Measurements from ENCODE around the gene ATG2A. TPM values are rescaled to one million over a fixed set of nuclear protein-coding genes. Genes with fewer than 3 reads are reported as not detected.

Gene ATG2A
- total RNA-seq, 1 donor from 2014 or later = 35.0 TPM

DNA sequence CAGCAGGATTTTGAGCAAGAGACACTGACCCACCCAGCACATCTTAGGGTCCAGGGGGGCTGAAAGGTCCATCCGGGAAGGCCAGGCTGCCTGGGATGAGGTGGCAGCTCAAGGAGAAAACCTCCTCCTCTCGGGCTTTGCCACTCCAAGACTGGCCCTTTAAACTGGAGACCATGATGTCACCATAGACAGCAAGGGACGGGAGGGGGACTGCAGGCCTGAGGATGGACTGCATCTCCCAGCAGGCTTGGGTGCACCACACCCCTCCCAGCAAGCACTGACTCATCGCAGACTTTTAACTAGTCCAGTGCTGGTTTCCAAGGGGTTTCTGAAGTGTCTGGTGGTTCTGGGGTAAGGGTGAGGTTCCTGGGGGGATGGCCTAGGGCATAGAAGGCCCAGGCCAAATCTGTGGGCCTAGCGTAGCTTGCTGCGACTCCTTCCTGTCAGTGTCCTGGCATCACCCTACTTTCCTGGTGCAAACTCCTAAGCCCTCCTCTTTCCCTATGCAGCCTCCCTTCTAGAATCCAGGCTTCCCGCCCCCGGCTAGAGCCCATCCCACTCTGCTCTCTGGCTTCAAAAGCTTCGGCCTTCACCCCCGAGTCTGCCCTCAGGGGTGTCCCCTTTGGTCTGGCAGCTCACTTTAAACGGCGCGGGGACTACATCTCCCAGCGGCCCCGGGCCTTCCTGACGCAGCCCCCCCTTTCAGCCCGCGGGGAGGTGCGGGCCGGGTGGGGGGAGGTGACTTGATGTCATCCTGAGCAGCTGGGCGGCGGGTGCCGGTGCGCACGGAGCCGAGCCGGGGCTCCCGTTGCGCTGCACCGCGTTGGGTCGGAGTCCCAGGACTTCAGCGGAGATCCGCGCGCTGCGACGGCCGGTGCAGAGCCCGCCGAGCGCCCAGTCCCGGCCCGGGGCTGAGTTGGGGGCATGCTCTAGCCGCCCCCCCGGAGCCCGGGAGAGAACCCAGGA, 7.2 kb upstream of the ATG2A start, which contains the start of gene PPP2R5B:
PPP2R5B (plus strand) TSS at position 746 of the 966 bp plus-strand sequence. CDS start 1,046 bp downstream, outside the sequence.
- H3K36me3 Mint-ChIP-seq (ENCODE audit: insufficient read depth) = peaks cover 2% of the 10 kb centered on the region
- peak; percentile 68 for DNase-seq (ENCODE audit: low spot score, unreplicated experiment)
- TF ChIP-seq, protein P1, sequence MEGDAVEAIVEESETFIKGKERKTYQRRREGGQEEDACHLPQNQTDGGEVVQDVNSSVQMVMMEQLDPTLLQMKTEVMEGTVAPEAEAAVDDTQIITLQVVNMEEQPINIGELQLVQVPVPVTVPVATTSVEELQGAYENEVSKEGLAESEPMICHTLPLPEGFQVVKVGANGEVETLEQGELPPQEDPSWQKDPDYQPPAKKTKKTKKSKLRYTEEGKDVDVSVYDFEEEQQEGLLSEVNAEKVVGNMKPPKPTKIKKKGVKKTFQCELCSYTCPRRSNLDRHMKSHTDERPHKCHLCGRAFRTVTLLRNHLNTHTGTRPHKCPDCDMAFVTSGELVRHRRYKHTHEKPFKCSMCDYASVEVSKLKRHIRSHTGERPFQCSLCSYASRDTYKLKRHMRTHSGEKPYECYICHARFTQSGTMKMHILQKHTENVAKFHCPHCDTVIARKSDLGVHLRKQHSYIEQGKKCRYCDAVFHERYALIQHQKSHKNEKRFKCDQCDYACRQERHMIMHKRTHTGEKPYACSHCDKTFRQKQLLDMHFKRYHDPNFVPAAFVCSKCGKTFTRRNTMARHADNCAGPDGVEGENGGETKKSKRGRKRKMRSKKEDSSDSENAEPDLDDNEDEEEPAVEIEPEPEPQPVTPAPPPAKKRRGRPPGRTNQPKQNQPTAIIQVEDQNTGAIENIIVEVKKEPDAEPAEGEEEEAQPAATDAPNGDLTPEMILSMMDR (IDR thresholded peaks at IDR 0.05; ENCODE audit: unreplicated experiment) = no peak
- peak within 1 kb of the TSS; percentile 98 for H3K27ac Mint-ChIP-seq
- H3K27me3 Mint-ChIP-seq = peaks cover 3% of the 10 kb centered on the region
- peak within 1 kb of the TSS; percentile 87 for H3K4me3 Mint-ChIP-seq (ENCODE audit: low read depth)
- peaks cover 6% of the 10 kb centered on the region for H3K4me1 Mint-ChIP-seq (ENCODE audit: low read depth)
- no peaks in the 10 kb centered on the region for H3K9me3 Mint-ChIP-seq (ENCODE audit: low read depth)

DNA sequence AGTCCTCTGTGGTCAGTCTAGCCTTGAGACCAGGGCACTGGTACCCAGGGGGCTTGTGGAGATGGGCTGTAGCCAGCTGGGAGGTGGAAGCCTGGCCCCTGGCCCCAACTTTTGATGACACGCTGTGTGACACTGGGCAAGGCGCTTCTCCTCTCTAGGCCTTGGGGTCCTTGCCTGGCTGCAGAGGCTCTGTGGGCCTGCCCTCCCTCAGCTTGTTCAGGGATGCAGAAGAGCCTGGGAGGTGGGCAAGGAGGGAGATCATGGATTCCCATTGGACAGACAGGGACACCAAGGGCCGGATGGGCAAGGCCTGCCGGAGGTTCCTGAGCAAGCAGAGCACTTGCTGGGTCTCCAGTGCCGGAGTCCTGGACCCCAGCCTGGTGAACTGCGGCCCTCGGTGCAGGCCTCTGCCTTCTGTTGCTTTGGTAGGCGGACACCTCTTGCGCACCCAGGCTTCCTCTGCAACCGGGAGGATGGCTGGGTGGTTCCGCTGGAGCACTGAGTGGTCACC, 6.2 kb upstream of the ATG2A start:
- TF ChIP-seq, protein P1 (IDR thresholded peaks at IDR 0.05; ENCODE audit: unreplicated experiment) = no peak
- peak overlapping the region; percentile 87 for H3K4me3 Mint-ChIP-seq (ENCODE audit: low read depth)
- H3K27ac Mint-ChIP-seq = no peak overlapping the region

GRCh38 chr11:64921384-64921783, 4.4 kb upstream of the ATG2A start:
- Mint-ChIP-seq H3K4me1 (ENCODE audit: low read depth) (peaks cover 18% of the 10 kb centered on the region), H3K36me3 (ENCODE audit: insufficient read depth) (no peaks in the 10 kb centered on the region), H3K4me3 (ENCODE audit: low read depth) (no peak overlapping the region), H3K27me3 (peaks cover 3% of the 10 kb centered on the region), H3K9me3 (ENCODE audit: low read depth) (no peaks in the 10 kb centered on the region), H3K27ac (no peak overlapping the region)
- TF ChIP-seq, protein P1 (IDR thresholded peaks at IDR 0.05; ENCODE audit: unreplicated experiment) = no peak
- DNase-seq (ENCODE audit: low spot score, unreplicated experiment) = no peak

More for the DNA sequence above, 6.2 kb upstream of the ATG2A start:
- H3K4me1 Mint-ChIP-seq (ENCODE audit: low read depth) = peaks cover 6% of the 10 kb centered on the region
- H3K27me3 Mint-ChIP-seq = peaks cover 3% of the 10 kb centered on the region
- DNase-seq (ENCODE audit: low spot score, unreplicated experiment) = no peak
- peaks cover 2% of the 10 kb centered on the region for H3K36me3 Mint-ChIP-seq (ENCODE audit: insufficient read depth)
- H3K9me3 Mint-ChIP-seq (ENCODE audit: low read depth) = no peaks in the 10 kb centered on the region

GRCh38 chr11:64920124-64920523, 3.1 kb upstream of the ATG2A start:
- Mint-ChIP-seq H3K9me3 (ENCODE audit: low read depth) (no peaks in the 10 kb centered on the region), H3K36me3 (ENCODE audit: insufficient read depth) (no peaks in the 10 kb centered on the region), H3K27me3 (peaks cover 2% of the 10 kb centered on the region), H3K27ac (no peak overlapping the region), H3K4me3 (ENCODE audit: low read depth) (no peak overlapping the region), H3K4me1 (ENCODE audit: low read depth) (peaks cover 24% of the 10 kb centered on the region)
- TF ChIP-seq, protein P1 (IDR thresholded peaks at IDR 0.05; ENCODE audit: unreplicated experiment) = no peak
- DNase-seq (ENCODE audit: low spot score, unreplicated experiment) = no peak

GRCh38 chr11:64919627-64920026, 2.6 kb upstream of the ATG2A start:
- Mint-ChIP-seq H3K9me3 (ENCODE audit: low read depth) (no peaks in the 10 kb centered on the region), H3K4me1 (ENCODE audit: low read depth) (peaks cover 21% of the 10 kb centered on the region), H3K27me3 (no peaks in the 10 kb centered on the region), H3K4me3 (ENCODE audit: low read depth) (no peak overlapping the region), H3K27ac (no peak overlapping the region), H3K36me3 (ENCODE audit: insufficient read depth) (no peaks in the 10 kb centered on the region)
- TF ChIP-seq, protein P1 (IDR thresholded peaks at IDR 0.05; ENCODE audit: unreplicated experiment) = no peak
- DNase-seq (ENCODE audit: low spot score, unreplicated experiment) = no peak

Data from progenitor cell of endocrine pancreas (in vitro differentiated cells).